Measurements from ENCODE around the gene PDGFRA. TPM values are rescaled to one million over a fixed set of nuclear protein-coding genes. Genes with fewer than 3 reads are reported as not detected.

The PDGFRA gene
- total RNA-seq, 1 experiment from 2014 or later, result 0.25 TPM

DNA sequence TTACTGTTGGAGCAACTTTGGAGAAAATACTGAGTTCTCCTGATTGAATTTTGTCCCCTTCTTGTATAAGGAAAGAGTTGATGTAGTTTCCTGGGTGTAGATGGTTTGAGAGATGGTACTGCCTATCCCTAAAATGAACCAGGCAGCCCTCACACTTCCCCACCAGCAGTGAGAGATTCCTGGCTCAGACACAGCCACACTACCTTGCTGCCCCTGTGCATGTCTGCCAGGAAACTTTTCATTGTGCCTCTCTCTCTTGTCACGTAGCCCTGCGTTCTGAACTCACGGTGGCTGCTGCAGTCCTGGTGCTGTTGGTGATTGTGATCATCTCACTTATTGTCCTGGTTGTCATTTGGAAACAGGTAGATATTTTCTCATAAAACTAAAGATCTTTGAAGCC is 45.2 kb downstream of the PDGFRA start:
- Histone ChIP-seq H3K27me3 (ENCODE audit: insufficient read depth, low read length) (peaks cover 53% of the 10 kb centered on the region), H3K4me2 (ENCODE audit: low read length) (no peak overlapping the region), H3K79me2 (ENCODE audit: insufficient read depth, low read length) (no peaks in the 10 kb centered on the region), H2AFZ (ENCODE audit: low read depth, low read length, poor library complexity, severe bottlenecking) (no peak overlapping the region), H3K4me3 (replicated peaks in 1 of 2; ENCODE audit: low read depth in 1 of 2, low read length in 2 of 2) (no peak overlapping the region), H4K20me1 (ENCODE audit: insufficient read depth) (no peaks in the 10 kb centered on the region), H3K36me3 (ENCODE audit: control insufficient read depth in 1 of 2, insufficient read depth in 2 of 2, low read length in 2 of 2) (no peaks in the 10 kb centered on the region), H3K9me3 (ENCODE audit: control insufficient read depth in 1 of 2, insufficient read depth in 1 of 2, low read depth in 1 of 2, low read length in 2 of 2) (no peaks in the 10 kb centered on the region), H3K9ac (ENCODE audit: low read length) (no peak overlapping the region), H3K9me2 (ENCODE audit: insufficient read depth) (no peaks in the 10 kb centered on the region), H3K4me1 (ENCODE audit: control insufficient read depth in 1 of 2, insufficient read depth in 2 of 2, low read length in 2 of 2) (no peaks in the 10 kb centered on the region), H3K27ac (ENCODE audit: low read depth, low read length) (no peak overlapping the region)
- no TSS peak for BruUV-seq (replicated peaks)
- no peak for TF ChIP-seq EZH2 (IDR thresholded peaks at IDR 0.05)
- no peak for TF ChIP-seq POLR2AphosphoS5 (IDR thresholded peaks at IDR 0.05; ENCODE audit: low read depth, low read length)
- no peak for TF ChIP-seq JUND (IDR thresholded peaks at IDR 0.05)
- no peak for TF ChIP-seq YY1 (IDR thresholded peaks at IDR 0.05; ENCODE audit: extremely low read depth, insufficient replicate concordance, low read depth, low read length)
- no peak for TF ChIP-seq ZNF274 (IDR thresholded peaks at IDR 0.05; ENCODE audit: low read depth, low read length)
- TF ChIP-seq SRF (IDR thresholded peaks at IDR 0.05; ENCODE audit: low read depth), result no peak
- intact Hi-C loops (cut with micrococcal nuclease), result no loop called here
- RAD21 ChIA-PET (ENCODE audit: low non-redundant PET in 1 of 2, low total read pairs in 2 of 2, uncharacterized antibody in 2 of 2, unreplicated experiment in 2 of 2), result no interaction called here
- no peak for ATAC-seq
- CTCF ChIA-PET, result interaction anchor here (0.6 kb wide), 1 partner anchor 261 kb away, joined by 5 read pairs; no protein-coding TSS in a partner anchor
- no peak for DNase-seq (ENCODE audit: low read depth, low spot score)
- POLR2A ChIA-PET, result no interaction called here

DNA sequence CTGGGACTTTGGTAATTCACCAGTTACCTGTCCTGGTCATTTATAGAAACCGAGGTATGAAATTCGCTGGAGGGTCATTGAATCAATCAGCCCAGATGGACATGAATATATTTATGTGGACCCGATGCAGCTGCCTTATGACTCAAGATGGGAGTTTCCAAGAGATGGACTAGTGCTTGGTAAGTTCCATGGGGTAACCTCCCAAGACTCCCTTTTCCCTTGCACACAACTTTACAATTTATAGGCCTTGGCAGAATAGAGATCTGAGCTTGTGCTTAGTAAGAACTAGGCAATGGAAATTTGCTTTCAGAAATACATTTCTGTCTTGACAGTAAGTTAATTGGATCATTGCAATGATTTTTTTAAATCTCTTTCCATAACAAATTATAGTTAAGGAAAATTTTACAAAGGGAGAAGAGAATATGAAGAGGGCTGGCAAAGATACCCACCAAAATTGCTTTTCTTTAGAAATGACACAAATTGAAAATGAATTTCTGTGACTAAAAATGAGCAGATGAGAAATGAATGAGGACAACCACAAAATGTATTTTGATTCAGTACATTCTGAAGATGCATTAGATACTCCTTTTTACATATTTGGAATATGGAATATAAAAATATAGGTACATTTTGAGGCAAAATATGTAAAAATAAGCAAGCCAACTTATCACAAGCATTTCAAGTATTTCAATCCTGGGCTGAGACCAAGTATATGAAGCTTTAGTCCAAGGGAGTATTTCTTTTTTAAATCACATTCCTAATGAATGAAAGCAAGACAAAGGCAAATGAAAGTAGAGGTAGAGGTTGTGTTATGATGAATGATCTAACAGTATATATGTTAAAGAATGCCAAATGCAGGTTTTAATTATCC is 45.9 kb downstream of the PDGFRA start:
- Histone ChIP-seq H3K4me1 (ENCODE audit: control insufficient read depth in 1 of 2, insufficient read depth in 2 of 2, low read length in 2 of 2) (no peaks in the 10 kb centered on the region), H3K27ac (ENCODE audit: low read depth, low read length) (no peak overlapping the region), H4K20me1 (ENCODE audit: insufficient read depth) (no peaks in the 10 kb centered on the region), H3K36me3 (ENCODE audit: control insufficient read depth in 1 of 2, insufficient read depth in 2 of 2, low read length in 2 of 2) (no peaks in the 10 kb centered on the region), H3K4me3 (replicated peaks in 1 of 2; ENCODE audit: low read depth in 1 of 2, low read length in 2 of 2) (no peak overlapping the region), H3K9me2 (ENCODE audit: insufficient read depth) (no peaks in the 10 kb centered on the region), H3K4me2 (ENCODE audit: low read length) (no peak overlapping the region), H3K27me3 (ENCODE audit: insufficient read depth, low read length) (peaks cover 53% of the 10 kb centered on the region), H3K79me2 (ENCODE audit: insufficient read depth, low read length) (no peaks in the 10 kb centered on the region), H3K9ac (ENCODE audit: low read length) (no peak overlapping the region), H2AFZ (ENCODE audit: low read depth, low read length, poor library complexity, severe bottlenecking) (no peak overlapping the region), H3K9me3 (ENCODE audit: control insufficient read depth in 1 of 2, insufficient read depth in 1 of 2, low read depth in 1 of 2, low read length in 2 of 2) (no peaks in the 10 kb centered on the region)
- DNase-seq (ENCODE audit: low read depth, low spot score), result no peak
- ChIA-PET CTCF (interaction anchor here (0.6 kb wide), 1 partner anchor 260 kb away, joined by 5 read pairs; no protein-coding TSS in a partner anchor), POLR2A (no interaction called here), RAD21 (ENCODE audit: low non-redundant PET in 1 of 2, low total read pairs in 2 of 2, uncharacterized antibody in 2 of 2, unreplicated experiment in 2 of 2) (no interaction called here)
- BruUV-seq (replicated peaks), result no TSS peak
- ATAC-seq, result no peak
- intact Hi-C loops (cut with micrococcal nuclease), result no loop called here
- TF ChIP-seq POLR2A (IDR thresholded peaks at IDR 0.05; ENCODE audit: borderline replicate concordance, extremely low read depth, insufficient read depth, insufficient read length) (no peak), SP1 (IDR thresholded peaks at IDR 0.05; ENCODE audit: low read depth) (no peak), SIN3A (IDR thresholded peaks at IDR 0.05; ENCODE audit: low read depth) (no peak), TCF7L2 (IDR thresholded peaks at IDR 0.05; ENCODE audit: borderline replicate concordance, extremely low read depth, insufficient read depth, insufficient read length) (no peak), CBX3 (IDR thresholded peaks at IDR 0.05; ENCODE audit: low read depth) (no peak), EZH2phosphoT487 (IDR thresholded peaks at IDR 0.05; ENCODE audit: borderline replicate concordance) (no peak), EGR1 (IDR thresholded peaks at IDR 0.05; ENCODE audit: low read depth) (no peak), ELF1 (IDR thresholded peaks at IDR 0.05; ENCODE audit: borderline replicate concordance, low read depth) (no peak)
- TF ChIP-seq, protein P1, sequence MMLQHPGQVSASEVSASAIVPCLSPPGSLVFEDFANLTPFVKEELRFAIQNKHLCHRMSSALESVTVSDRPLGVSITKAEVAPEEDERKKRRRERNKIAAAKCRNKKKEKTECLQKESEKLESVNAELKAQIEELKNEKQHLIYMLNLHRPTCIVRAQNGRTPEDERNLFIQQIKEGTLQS (IDR thresholded peaks at IDR 0.05), result no peak
- TF ChIP-seq, protein P2, sequence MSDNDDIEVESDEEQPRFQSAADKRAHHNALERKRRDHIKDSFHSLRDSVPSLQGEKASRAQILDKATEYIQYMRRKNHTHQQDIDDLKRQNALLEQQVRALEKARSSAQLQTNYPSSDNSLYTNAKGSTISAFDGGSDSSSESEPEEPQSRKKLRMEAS (IDR thresholded peaks at IDR 0.05), result no peak
- TF ChIP-seq, protein P3, sequence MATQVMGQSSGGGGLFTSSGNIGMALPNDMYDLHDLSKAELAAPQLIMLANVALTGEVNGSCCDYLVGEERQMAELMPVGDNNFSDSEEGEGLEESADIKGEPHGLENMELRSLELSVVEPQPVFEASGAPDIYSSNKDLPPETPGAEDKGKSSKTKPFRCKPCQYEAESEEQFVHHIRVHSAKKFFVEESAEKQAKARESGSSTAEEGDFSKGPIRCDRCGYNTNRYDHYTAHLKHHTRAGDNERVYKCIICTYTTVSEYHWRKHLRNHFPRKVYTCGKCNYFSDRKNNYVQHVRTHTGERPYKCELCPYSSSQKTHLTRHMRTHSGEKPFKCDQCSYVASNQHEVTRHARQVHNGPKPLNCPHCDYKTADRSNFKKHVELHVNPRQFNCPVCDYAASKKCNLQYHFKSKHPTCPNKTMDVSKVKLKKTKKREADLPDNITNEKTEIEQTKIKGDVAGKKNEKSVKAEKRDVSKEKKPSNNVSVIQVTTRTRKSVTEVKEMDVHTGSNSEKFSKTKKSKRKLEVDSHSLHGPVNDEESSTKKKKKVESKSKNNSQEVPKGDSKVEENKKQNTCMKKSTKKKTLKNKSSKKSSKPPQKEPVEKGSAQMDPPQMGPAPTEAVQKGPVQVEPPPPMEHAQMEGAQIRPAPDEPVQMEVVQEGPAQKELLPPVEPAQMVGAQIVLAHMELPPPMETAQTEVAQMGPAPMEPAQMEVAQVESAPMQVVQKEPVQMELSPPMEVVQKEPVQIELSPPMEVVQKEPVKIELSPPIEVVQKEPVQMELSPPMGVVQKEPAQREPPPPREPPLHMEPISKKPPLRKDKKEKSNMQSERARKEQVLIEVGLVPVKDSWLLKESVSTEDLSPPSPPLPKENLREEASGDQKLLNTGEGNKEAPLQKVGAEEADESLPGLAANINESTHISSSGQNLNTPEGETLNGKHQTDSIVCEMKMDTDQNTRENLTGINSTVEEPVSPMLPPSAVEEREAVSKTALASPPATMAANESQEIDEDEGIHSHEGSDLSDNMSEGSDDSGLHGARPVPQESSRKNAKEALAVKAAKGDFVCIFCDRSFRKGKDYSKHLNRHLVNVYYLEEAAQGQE (IDR thresholded peaks at IDR 0.05; ENCODE audit: low read depth), result no peak
